Measurements from ENCODE around the gene ITGB2.

ITGB2 gene

DNA sequence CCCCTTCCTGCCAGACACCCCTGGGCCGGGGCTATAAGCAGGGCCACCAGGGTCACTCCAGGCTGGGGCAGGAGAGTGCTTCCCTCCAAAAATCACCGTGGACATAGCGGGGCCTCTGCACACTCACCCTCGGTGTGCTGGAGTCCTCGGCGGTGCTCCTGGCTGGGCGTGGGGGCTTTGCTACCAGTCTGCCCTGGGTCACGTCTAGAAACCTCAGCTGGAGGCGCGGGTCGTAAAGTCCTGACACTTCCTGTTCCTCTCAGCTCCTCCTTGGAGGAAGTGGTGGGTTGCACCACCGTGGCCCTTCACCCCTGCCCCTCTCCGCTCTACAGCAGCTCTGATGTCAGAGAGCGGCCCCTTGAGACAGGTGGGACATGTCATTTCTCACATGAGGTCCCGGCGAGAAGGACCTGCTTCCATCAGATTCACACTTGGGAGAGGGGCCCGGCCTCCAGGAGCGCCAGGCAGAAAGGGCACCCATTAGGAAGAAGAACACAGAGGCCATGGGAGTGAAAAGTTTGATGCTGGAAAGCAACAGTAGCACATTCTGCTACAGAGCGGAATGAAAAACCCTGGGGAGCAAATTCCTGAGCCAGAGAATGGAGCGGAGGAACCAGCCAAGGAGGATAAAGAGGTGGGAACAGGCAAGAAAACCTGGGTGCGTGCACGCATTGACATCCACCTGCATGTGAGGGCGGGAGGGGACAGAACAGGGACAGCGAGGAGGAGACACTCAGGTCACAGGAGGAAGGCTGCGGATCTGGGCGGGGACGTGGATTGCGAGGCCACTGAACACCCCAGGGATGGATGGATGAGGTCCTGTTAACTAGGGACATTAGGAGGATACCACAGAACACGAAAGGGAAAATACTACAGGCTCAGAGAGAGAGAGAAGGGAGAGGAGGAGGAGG, at the start of gene ITGB2:
Gene ITGB2 (minus strand): TSS at position 206 of the 911 bp plus-strand sequence. CDS start 10,117 bp downstream, outside the sequence.
- peaks cover 6% of the 10 kb centered on the region for H3K36me3 Mint-ChIP-seq
- H3K4me1 Mint-ChIP-seq, result peaks cover 93% of the 10 kb centered on the region
- H3K27me3 Mint-ChIP-seq, result no peaks in the 10 kb centered on the region
- ATAC-seq, result peak; percentile 93
- H3K9me3 Mint-ChIP-seq, result no peaks in the 10 kb centered on the region
- H3K27ac Mint-ChIP-seq, result peak within 1 kb of the TSS; percentile 93
- peak within 1 kb of the TSS; percentile 88 for H3K4me3 Mint-ChIP-seq

DNA sequence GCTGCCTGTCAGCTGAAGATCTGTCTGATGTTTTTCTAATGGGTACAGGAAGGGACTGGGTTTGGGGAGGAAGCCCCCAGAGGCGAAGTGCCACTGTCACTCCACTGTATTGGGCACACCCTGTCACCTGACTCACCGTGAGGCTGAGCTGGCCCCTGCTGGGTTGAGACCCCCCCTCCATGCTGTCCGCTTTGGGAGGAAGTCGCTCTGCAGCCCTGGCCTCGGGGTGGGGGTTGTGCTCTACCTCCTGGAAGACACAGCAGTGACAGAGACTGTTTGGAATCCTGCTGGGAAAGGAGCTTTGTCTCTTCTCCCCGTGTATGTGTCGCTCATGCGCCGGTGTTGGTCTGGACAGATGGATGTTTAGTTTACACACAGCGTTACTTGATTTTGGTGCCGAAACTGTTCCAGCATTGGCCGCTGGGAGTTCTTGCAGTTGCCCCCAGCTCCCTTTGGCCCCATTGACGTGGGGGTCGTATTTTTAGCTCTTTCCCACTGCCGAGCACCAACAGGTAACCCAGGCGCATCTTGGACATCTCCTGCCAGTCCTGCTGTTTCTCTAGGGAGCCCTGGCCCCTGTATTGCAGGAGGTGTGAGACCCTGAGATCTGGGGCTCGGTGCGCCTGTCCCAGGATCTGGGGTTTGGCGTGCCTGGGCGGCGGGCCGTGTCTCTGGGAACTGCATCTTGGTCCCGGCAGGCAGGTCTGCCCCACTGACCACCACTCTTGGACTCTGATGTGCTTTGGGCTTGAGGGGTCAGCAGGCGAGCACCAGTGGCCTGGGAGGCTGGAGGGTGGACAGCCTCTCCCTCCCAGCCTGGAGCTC, 49.4 kb upstream of the ITGB2 start:
- Mint-ChIP-seq H3K4me3 (no peak overlapping the region), H3K9me3 (no peaks in the 10 kb centered on the region), H3K27me3 (no peaks in the 10 kb centered on the region), H3K27ac (no peak overlapping the region), H3K36me3 (peaks cover 52% of the 10 kb centered on the region), H3K4me1 (peaks cover 6% of the 10 kb centered on the region)
- no peak for ATAC-seq

DNA sequence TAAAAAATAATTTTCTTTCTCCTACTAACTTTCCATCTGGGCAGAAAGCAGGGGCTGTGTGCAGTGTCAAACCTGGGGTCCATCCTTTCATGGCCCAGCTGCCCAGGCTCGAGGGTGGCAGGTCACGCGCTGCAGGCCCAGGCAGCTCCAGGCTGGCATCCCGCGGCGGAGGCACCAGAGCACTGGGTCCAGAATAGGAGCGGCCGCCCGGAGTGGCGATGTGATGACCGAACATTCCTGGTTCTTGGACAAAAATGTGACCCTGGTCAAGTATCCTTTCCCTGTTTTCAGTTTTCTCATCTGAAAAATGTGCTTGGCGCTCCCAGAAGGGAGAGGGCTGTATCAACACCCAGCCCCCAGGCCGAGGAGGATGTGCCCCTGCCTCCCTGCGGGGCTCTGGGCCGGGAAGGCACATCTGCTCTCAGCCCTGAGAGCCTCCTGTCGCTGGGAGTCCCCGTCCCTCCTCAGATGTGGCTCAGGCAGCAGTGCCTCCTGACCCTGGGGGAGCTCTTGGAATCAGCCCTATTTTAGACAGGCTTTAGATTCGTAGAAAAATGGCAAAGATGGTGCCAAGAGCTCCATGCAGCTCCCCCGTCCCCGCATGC, 48.5 kb upstream of the ITGB2 start:
- no peak for ATAC-seq
- H3K9me3 Mint-ChIP-seq, result no peaks in the 10 kb centered on the region
- no peak overlapping the region for H3K4me3 Mint-ChIP-seq
- H3K4me1 Mint-ChIP-seq, result peaks cover 14% of the 10 kb centered on the region
- peaks cover 60% of the 10 kb centered on the region for H3K36me3 Mint-ChIP-seq
- no peak overlapping the region for H3K27ac Mint-ChIP-seq
- no peaks in the 10 kb centered on the region for H3K27me3 Mint-ChIP-seq

DNA sequence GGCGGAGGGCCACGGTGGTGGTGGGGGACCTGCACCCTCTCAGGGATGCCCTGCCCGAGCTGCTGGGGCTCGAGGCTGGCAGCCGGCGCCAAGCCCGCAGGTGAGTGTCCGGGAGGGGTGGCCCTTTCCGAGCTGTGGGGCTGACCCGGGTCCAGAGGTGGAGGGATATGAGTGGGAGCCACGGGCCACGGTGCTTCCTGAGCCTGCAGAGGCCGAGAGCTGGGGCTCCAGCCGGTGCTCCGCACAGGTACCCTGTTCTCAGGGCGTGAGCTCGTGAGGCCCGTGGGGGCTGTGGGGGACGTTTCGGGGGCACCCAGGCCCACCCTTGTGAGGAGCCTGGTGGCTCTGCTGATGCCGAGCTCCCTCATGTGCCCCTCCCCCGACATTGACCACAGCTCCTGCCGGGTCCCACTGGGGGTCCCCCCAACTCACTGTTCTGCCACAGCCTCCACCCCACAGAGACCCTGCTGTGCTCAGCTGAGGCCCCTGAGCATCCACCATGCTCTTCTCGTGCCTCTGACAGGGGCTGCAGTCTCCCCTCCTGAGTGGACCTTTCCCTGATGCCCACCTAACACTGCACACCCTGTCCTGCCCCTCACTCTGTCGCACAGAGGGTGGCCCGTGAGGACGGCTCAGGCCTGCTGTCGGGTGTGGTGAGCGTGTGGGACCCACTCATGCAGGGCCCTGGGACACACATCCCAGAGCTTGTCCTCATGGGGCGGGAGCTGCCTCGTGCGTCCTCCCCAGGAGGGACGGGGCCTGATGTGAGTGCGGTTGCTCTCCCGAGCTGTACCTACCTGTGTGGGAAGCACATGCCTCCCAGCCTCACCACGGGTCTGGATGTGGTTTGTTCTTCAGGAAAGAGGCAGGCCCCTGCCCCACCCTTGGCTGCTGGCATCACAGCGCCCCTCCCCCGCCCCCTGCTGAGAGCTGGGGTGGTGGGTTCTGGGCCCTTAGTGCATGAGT, 46.7 kb upstream of the ITGB2 start:
- H3K4me1 Mint-ChIP-seq, result peaks cover 16% of the 10 kb centered on the region
- peaks cover 69% of the 10 kb centered on the region for H3K36me3 Mint-ChIP-seq
- no peaks in the 10 kb centered on the region for H3K27me3 Mint-ChIP-seq
- H3K27ac Mint-ChIP-seq, result no peak overlapping the region
- H3K4me3 Mint-ChIP-seq, result no peak overlapping the region
- no peaks in the 10 kb centered on the region for H3K9me3 Mint-ChIP-seq
- no peak for ATAC-seq

DNA sequence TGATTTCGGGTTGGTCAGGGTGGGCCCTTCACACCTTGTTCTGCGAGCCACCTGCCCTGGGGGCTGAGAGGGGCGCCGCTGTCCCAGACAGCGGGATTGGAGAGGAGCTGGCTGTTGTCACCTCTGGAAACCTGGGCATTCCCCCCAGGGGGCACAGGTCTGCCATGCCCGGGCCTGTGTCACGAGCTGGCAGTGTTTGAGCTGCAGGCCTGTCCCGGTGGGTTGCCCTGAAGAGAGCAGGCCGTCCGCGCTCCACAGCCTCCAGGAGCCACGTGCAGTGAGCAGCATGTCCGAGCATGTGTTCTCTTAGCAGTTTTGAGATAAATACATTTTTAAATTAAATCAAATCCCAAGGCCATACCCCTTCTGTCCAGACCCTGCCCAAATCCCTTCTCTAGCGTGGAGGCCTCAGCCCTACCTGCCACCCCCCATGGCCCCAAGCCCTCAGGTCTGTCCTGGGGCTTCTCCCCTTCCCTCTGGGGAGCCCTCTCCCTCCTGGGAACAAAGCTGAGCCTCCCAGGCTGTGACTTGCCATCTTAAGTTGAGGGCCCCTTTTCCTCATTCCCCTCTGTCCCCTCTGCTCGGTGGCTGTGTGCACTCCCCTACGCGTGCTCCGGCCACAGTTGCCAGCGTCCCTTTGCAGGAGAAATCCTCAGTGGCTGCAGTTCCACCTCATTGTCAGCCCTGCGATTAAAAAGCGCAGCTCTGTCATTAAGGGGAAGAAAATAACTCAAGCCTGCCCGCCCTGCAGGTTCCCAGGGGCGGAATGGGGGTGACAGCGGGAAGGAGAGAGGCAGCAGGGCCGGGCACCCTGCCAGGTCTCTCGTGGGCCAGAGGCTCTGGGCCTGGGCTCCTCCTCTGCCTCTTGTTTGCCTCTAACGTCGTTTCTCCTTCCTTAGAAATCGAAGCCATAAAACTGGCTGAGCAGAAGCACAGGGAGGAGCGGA, 45.7 kb upstream of the ITGB2 start:
- Mint-ChIP-seq H3K4me3 (no peak overlapping the region), H3K9me3 (no peaks in the 10 kb centered on the region), H3K4me1 (peaks cover 16% of the 10 kb centered on the region), H3K27me3 (no peaks in the 10 kb centered on the region), H3K36me3 (peaks cover 79% of the 10 kb centered on the region), H3K27ac (no peak overlapping the region)
- no peak for ATAC-seq

DNA sequence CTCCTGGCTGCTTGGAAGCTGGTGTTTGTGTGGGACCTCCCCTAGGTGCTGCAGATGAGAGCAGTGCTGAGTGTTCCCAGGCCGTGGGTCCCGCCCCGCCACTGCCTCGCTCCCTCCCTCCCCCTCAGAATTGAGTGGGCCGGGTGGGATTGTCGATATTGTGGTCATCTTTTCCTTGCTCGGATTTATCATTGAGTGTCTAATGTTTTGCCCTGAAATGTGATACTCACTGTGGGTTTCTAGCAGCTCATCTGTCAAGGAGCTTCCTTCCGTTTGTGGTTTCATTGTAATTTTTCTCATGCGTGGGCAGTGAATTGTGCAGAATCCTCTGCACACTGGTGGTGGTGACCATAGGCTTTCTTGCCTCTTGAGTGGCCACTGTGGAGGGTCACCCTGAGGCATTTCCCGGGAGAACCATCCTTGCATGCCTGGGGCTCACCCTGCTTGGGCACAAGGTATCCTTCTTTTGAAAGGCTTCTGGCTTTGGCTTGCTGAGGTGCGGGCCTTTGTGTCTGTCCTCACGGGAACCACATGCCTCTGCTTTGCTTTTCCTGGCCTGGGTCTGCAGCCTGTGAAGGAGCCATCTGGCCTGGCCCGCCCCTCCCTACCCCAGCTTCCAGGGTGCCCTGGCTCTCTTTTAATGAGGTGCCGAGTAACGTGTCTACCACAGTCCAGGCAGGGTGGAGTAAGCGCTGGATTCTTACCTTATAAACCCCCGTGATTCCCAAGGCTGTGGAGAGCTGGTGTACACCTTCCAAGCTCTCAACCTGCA, 44.7 kb upstream of the ITGB2 start:
- Mint-ChIP-seq H3K4me3 (no peak overlapping the region), H3K36me3 (peaks cover 81% of the 10 kb centered on the region), H3K27me3 (no peaks in the 10 kb centered on the region), H3K27ac (no peak overlapping the region), H3K9me3 (no peaks in the 10 kb centered on the region), H3K4me1 (peaks cover 16% of the 10 kb centered on the region)
- ATAC-seq, result no peak

DNA sequence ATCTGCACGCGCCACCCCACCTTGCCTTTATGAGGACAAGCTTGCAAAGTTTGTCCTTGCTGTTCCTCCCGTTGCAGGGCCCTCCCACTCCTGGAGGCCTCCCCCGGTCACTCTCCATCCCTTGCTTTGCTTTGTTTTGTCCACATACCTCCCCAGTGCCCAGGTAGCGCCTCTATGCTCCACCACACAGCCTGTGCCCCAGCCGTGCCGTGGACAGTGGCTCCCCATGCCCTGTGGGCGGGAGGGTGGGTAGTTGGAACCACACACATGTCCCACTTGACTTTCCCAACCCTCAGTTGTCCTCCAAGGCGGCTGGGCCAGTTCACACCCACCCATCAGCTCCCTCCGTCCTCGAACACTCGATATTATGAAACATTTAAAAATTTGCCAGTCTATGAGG, 43.7 kb upstream of the ITGB2 start:
- Mint-ChIP-seq H3K27me3 (no peaks in the 10 kb centered on the region), H3K27ac (no peak overlapping the region), H3K4me1 (peaks cover 16% of the 10 kb centered on the region)

DNA sequence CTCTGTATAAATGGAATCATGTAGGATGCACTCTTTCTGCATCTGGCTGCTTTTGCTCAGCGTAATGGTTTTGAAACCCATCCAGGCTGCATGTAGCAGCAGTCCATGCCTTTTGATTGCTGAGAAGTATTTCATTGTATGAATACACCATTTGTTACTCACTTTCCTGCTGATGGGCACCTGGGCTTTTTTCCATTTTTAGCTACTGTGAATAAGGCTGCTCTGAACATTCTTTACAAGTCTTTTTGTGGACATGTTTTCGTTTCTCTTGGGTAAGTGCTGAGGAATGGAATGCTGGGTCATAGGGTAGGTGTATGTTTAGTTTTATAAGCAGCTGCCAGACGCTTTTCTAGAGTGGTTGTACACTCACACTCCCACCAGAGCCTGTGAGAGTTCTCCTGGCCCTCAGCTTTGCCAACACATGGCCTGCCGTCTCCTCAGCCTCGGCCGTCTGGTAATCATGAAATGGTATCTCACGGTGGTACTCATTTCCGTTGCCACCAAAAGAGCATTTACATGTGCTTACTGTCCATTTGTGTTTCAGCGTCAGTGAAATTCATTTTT, 41.8 kb upstream of the ITGB2 start:
- Mint-ChIP-seq H3K27me3 (no peaks in the 10 kb centered on the region), H3K4me1 (peaks cover 16% of the 10 kb centered on the region), H3K4me3 (no peak overlapping the region), H3K36me3 (peaks cover 64% of the 10 kb centered on the region), H3K9me3 (no peaks in the 10 kb centered on the region), H3K27ac (no peak overlapping the region)
- ATAC-seq, result no peak

More for the DNA sequence above, 43.7 kb upstream of the ITGB2 start:
- no peak for ATAC-seq
- Mint-ChIP-seq H3K9me3 (no peaks in the 10 kb centered on the region), H3K4me3 (no peak overlapping the region), H3K36me3 (peaks cover 72% of the 10 kb centered on the region)

DNA sequence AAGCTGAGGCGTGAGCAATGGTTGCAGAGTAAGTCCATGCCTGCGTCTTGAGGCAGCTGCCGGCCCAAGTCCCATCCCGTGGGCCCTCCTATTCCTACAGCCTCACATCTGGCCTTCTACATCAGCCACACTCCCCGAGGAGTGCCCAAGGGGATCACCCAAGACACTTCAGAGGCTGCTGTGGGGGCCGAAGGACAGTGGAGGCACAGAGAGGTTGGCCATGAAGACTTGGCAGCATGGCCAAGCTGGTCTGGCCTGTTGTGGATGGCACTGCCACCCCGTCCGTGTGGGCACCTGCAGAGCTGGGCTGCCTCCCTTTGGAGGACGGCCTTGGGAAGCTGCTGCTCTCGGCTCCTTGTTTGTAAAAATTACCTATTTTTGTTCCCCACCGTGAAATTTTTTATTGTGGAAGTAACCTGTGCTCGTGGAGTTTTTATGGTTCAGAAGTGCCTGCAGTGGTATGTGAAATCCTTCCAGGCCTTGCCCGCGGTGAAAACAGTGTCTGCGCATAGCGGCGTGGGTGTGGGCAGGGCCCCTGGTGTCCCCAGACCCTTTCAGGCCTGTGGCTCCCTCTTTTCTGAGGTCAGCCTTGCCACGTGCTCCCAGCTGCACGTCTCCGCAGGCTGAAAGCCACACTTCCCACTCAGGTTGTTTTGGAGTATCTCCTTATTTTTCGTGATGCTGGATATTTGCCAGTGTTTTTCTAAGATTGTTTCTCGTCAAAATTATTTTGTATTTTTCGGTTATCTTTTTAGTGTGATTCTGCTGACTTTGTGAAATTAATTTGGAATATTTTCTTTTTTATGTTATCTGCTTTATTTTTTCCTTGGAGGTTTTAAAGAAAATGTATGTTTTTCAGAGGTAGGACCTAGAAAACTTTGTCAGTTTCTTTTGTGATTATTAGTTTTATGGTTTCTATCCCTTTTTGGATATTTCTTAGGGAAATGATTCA, 39.7 kb upstream of the ITGB2 start:
- H3K27me3 Mint-ChIP-seq, result no peaks in the 10 kb centered on the region
- H3K4me1 Mint-ChIP-seq, result peaks cover 17% of the 10 kb centered on the region
- no peaks in the 10 kb centered on the region for H3K9me3 Mint-ChIP-seq
- ATAC-seq, result no peak
- H3K36me3 Mint-ChIP-seq, result peaks cover 71% of the 10 kb centered on the region
- H3K4me3 Mint-ChIP-seq, result no peak overlapping the region
- no peak overlapping the region for H3K27ac Mint-ChIP-seq

DNA sequence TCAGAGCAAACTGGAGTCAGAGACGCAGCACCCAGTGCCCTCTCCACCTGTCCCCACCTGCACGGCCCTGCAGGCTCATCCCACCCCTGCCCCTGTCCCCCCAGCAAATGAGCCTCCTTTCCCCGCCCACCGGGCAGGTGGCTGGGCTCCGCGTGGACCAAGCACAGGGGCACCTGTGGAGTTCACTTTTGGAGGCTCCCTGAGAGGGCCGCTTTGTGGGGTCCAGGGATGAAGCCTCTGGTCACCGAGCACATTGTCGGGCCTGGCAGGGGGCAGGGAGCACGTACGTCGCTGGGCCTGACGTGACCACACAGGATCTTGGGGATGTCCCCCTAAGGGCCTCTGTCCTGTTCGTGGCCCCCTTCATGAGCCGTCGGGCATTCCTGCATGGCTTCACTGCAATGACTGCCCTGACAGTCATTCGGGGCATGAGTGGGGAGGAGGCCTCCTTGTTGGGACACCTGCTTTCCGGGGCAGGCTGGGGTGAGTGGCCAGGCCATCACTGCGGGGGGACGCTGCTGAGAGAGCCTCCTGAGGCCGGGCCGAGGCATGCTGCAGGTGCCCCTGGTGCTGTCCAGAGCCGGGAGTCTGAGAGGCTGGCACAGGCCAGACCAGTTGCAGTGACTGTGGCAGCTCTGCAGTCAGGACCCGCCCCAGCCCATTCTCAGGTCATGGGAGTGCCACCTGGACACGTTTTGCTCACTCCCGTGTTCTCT, 38.8 kb upstream of the ITGB2 start:
- H3K27ac Mint-ChIP-seq, result no peak overlapping the region
- peaks cover 11% of the 10 kb centered on the region for H3K4me1 Mint-ChIP-seq
- H3K36me3 Mint-ChIP-seq, result peaks cover 67% of the 10 kb centered on the region

DNA sequence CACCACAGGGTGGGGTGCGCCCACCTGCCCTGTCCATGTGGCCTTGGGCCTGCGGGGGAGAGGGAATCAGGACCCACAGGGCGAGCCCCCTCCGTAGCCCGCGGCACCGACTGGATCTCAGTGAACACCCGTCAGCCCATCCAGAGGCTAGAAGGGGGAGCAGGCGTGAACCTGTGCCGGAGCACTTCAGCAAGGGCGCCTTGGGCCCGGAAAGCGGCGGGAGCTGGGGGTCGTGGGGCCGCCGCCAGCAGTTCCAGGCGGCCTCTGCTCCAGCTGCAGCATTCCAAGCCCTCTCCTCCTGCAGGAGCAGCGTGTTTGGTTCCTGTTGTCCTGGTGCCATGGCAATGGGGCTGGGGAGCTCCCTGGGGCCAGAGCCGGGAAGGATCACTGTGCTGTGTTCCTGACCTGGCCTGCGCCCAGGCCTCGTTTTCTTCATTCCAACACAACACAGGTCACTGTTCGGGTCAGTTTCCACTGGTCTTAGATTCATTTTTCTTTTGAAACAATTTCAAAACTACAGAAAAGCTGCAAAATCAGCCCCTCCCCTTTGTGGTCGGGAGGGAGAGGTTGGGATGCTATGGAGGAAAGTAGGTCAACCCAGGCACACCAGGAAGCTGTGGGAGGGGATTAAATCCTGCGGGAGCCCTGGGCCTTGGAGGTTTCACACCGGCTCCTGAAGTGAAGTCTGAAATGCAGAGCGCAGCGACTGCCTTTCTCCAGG, 37.9 kb upstream of the ITGB2 start:
- Mint-ChIP-seq H3K4me1 (peaks cover 6% of the 10 kb centered on the region), H3K4me3 (no peak overlapping the region), H3K27me3 (no peaks in the 10 kb centered on the region), H3K27ac (no peak overlapping the region), H3K9me3 (no peaks in the 10 kb centered on the region), H3K36me3 (peaks cover 64% of the 10 kb centered on the region)
- ATAC-seq, result no peak

More for the DNA sequence above, 38.8 kb upstream of the ITGB2 start:
- no peaks in the 10 kb centered on the region for H3K27me3 Mint-ChIP-seq
- ATAC-seq, result no peak
- H3K9me3 Mint-ChIP-seq, result no peaks in the 10 kb centered on the region
- no peak overlapping the region for H3K4me3 Mint-ChIP-seq
